Activated CD8-positive, alpha-beta memory T cell treated with anti-CD3 and anti-CD28 coated beads for 48 hours (primary cell): ENCODE measurements around the gene PAPOLA.
A peak's percentile ranks its signal among the peaks of the same experiment; 100 is the strongest.
"Not testable (repeated sequence)": the region's sequence is repeated elsewhere in the genome, so short reads cannot be mapped to it uniquely, and the experiment has no call there.

Experiments
- DNase-seq, 3 experiments: peaks; one replicate each; pipeline ENCODE4 v3.0.0-alpha.2; 2020; ENCODE audit warnings: low read depth in 2 of 3, low spot score in 2 of 3

PAPOLA gene

GRCh38 chr14:96501740-96502620, at the start of gene PAPOLA:
PAPOLA (plus strand) TSS chr14:96502382; CDS start chr14:96502593, 211 bp downstream.
- DNase-seq: peak; percentile 82 to 93 (median 88)

GRCh38 chr14:96452684-96453083, 49.5 kb upstream of the PAPOLA start:
- no peak for DNase-seq

- DNase-seq: no peak
Observed at GRCh38 chr14:96455588-96455987, 46.6 kb upstream of the PAPOLA start.

GRCh38 chr14:96459851-96460250, 42.3 kb upstream of the PAPOLA start:
- DNase-seq: no peak

GRCh38 chr14:96461950-96462798, 40.0 kb upstream of the PAPOLA start:
- no peak for DNase-seq

GRCh38 chr14:96464136-96464535, 38.0 kb upstream of the PAPOLA start:
- DNase-seq: no peak

- DNase-seq: no peak
Observed at GRCh38 chr14:96466918-96467317, 35.3 kb upstream of the PAPOLA start.

- DNase-seq: no peak
Observed at GRCh38 chr14:96470331-96470730, 31.9 kb upstream of the PAPOLA start.

- not testable (repeated sequence) for DNase-seq
Observed at GRCh38 chr14:96470967-96471366, 31.2 kb upstream of the PAPOLA start.

GRCh38 chr14:96478119-96478518, 24.1 kb upstream of the PAPOLA start:
- no peak for DNase-seq

- DNase-seq: no peak
Observed at GRCh38 chr14:96479435-96480146, 22.6 kb upstream of the PAPOLA start.

GRCh38 chr14:96481731-96482314, 20.4 kb upstream of the PAPOLA start:
- DNase-seq: no peak

GRCh38 chr14:96482986-96483385, 19.2 kb upstream of the PAPOLA start:
- no peak for DNase-seq

- DNase-seq: no peak
Observed at GRCh38 chr14:96484399-96484798, 17.8 kb upstream of the PAPOLA start.

GRCh38 chr14:96486705-96487104, 15.5 kb upstream of the PAPOLA start:
- DNase-seq: no peak

GRCh38 chr14:96489327-96489726, 12.9 kb upstream of the PAPOLA start:
- no peak for DNase-seq

GRCh38 chr14:96493178-96493577, 9.0 kb upstream of the PAPOLA start:
- DNase-seq: no peak

- DNase-seq: no peak
Observed at GRCh38 chr14:96494331-96494730, 7.9 kb upstream of the PAPOLA start.

- DNase-seq: no peak
Observed at GRCh38 chr14:96497087-96497486, 5.1 kb upstream of the PAPOLA start.

- no peak for DNase-seq
Observed at GRCh38 chr14:96497586-96497985, 4.6 kb upstream of the PAPOLA start.

GRCh38 chr14:96501217-96501739, 904 bp upstream of the PAPOLA start:
- peak in 2 of 3 experiments; percentile 4 to 10 for DNase-seq
